Loucy (cell line): ENCODE results near the gene ARF5.

Experiments
- CTCF ChIP-seq: fragments of 200-600 bp; sonication (generic); conservative IDR thresholded peaks from 2 replicates; pipeline ENCODE4 v1.5.1; 2014; ENCODE audit warnings: mild to moderate bottlenecking, antibody characterized with exemption, low read length
- EZH2phosphoT487 ChIP-seq: fragments of 200-600 bp; IDR thresholded peaks from 2 replicates; pipeline ENCODE4 v1.6.1; 2018; ENCODE audit warnings: antibody characterized with exemption, mild to moderate bottlenecking, moderate library complexity, borderline replicate concordance

GRCh38 chr7:127578711-127579275 is 9.4 kb upstream of the ARF5 start:
- TF ChIP-seq CTCF: no peak
- no peak for TF ChIP-seq EZH2phosphoT487
